Measurements from ENCODE around the gene SRSF9. TPM values are rescaled to one million over a fixed set of nuclear protein-coding genes. Genes with fewer than 3 reads are reported as not detected.

SRSF9 gene, protein sequence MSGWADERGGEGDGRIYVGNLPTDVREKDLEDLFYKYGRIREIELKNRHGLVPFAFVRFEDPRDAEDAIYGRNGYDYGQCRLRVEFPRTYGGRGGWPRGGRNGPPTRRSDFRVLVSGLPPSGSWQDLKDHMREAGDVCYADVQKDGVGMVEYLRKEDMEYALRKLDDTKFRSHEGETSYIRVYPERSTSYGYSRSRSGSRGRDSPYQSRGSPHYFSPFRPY
- 197 to 241 TPM (median 226 TPM) in 5 replicates for total RNA-seq (2022; extraction: Qiagen RNA extraction; ENCODE audit: low read depth)

DNA sequence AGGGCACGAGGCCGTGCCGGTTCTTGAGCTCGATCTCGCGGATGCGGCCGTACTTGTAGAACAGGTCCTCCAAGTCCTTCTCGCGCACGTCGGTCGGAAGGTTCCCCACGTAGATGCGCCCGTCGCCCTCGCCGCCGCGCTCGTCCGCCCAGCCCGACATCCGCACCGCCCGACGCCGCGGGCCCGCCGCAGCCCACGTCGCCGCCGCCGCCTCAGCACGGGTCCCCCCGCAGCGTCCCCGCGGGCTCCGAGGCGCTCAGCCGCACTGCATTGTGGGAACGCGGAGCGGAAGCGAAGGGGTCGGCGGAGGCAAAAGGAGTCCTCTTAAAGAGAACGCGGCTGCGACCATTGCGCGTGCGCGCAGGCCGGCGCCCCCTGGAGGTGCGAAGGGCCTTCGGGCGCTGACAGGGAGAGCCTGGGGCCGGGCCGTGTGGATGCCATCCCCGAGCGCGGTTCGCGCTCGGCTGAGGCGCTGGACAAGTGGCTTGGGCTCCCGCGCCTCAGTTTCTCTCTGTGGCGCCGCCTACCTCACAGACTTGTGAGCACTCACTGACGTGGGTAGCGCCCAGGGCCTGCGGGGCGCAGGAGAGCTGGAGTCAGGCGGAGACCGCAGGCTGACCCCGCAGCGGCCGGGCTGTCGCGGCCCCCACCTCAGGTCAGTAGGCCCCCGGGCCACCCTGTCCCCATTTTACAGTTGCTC lies at the start of gene SRSF9:
Gene SRSF9 (minus strand): TSS at position 299 of the 700 bp plus-strand sequence. CDS start 139 bp downstream, at position 160.

DNA sequence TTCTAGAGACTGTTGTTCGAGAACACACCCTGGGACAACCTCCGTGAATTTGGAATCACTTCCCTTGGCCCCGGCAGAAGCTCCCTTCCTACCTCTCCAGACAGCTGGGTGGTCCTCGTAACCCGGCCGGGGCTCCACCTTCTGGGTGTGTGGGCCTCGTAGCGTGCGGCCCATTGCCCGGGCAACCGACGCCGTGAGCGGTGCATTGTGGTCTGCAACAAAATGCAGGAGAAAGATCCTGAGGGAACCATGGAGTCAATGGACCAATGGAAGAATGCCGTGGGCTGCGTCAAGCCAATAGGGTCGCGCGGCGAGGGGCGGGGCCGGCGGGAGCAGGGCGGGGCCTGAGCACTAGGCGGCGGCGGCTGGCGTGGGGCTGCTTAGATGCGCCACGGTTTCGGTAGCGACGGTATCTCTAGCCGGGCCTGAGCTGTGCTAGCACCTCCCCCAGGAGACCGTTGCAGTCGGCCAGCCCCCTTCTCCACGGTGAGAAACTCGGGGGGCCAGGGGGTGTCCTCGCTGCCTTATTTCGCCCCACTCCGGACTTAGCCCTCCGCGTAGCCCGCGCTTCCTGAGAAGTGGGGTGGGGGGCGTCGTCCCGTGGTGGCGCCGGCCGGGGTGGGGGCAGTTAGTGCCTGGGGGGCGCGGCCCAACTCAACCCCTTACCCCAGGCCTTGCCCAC lies 26.3 kb upstream of the SRSF9 start, which contains the start of gene DYNLL1:
Gene DYNLL1 (plus strand): TSS at position 383 of the 682 bp plus-strand sequence. CDS start 309 bp downstream, outside the sequence.

DNA sequence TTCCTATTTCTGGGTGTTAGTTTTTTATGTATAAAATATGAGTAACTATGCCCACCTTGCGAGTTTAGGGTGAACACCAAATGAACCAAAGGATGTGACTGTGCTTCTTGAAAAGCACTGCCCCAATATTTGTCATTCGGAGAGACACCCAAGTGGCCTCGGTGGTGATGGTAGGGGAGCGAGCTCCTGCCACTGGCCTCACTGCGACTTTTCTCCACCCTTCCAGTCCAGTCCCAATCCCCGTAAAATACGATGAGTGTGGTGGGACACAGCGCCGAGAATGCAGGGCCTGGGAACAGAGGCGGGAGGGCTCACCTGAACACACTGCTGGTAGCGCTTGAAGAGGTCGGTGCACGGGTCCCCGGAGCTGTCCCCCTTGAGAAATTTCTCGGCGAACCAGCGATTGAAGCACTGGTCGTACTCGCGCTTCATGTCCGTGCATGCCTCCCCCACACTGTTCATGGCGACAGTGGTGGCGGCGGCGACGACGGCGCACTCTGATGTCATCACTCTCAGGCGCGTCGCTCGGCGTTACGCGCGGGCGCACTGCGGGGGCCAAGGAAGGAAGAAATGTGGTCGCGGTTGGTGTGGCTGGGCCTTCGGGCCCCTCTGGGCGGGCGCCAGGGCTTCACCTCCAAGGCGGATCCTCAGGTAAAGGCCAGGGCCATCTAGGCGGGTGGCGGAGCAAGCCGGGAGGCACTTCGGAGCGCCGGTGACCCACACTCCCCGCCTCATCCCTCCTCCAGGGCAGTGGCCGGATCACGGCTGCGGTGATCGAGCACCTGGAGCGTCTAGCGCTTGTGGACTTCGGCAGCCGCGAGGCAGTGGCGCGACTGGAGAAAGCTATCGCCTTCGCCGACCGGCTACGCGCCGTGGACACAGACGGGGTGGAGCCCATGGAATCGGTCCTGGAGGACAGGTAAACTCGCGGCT lies 23.4 kb downstream of the SRSF9 start, which contains the start of the genes GATC and TRIAP1:
Gene GATC (plus strand): TSS at position 534 of the 933 bp plus-strand sequence. CDS start 37 bp downstream, at position 571.
Gene TRIAP1 (minus strand): TSS at position 474 of the 933 bp plus-strand sequence. CDS start 12 bp downstream, at position 462.

DNA sequence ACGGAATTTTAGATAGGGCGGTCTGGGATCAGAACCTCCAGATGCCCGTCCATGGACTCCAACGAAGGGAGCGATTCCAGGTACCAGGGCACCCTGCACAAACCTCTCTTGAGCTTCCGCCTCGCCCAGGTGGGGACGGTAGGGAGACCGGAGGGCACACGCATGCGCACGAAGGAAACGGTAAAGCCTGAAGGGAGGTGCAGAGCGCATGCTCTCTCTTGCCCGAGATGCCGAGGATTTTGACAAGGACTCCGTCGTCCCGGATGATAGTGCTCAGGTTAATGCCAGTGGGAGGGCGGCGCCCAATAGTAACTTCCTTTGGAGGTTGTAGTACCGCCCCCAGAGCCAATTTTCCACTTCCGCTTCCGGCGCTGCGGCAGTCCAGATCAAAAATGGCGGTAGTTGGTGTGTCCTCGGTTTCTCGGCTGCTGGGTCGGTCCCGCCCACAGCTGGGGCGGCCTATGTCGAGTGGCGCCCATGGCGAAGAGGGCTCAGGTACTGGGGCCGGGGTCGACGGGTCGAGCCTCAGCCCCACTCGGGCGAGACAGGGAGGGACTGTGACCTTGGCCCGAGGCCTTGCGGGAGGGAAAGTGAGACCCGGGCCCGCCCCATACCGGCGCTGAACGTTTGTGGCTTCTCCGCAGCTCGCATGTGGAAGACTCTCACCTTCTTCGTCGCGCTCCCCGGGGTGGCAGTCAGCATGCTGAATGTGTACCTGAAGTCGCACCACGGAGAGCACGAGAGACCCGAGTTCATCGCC lies 31.6 kb downstream of the SRSF9 start, which contains the start of gene COX6A1:
Gene COX6A1 (plus strand): TSS at position 379 of the 760 bp plus-strand sequence. CDS start 14 bp downstream, at position 393.

Other genes with a start within 250 kb of the SRSF9 start
- gene PXN, start 204.0 kb downstream of the SRSF9 start, total RNA-seq (2022; extraction: Qiagen RNA extraction; ENCODE audit: low read depth): 155 to 226 TPM (median 194 TPM) in 5 replicates
- gene RNU4-2, start 177.8 kb downstream of the SRSF9 start, total RNA-seq (2022; extraction: Qiagen RNA extraction; ENCODE audit: low read depth): not detected in 5 replicates
- not detected in 5 replicates for gene RNU4-1, start 176.5 kb downstream of the SRSF9 start, total RNA-seq (2022; extraction: Qiagen RNA extraction; ENCODE audit: low read depth)
- 0.66 to 1.6 TPM (median 0.98 TPM) in 5 replicates for gene SIRT4, start 167.4 kb downstream of the SRSF9 start, total RNA-seq (2022; extraction: Qiagen RNA extraction; ENCODE audit: low read depth)
- not detected in 5 replicates for gene PLA2G1B, start 142.0 kb downstream of the SRSF9 start, total RNA-seq (2022; extraction: Qiagen RNA extraction; ENCODE audit: low read depth)
- 0.50 to 1.4 TPM (median 1.2 TPM) in 5 replicates for gene MSI1, start 100.6 kb downstream of the SRSF9 start, total RNA-seq (2022; extraction: Qiagen RNA extraction; ENCODE audit: low read depth)
- 658 to 856 TPM (median 772 TPM) in 5 replicates for gene COX6A1, start 31.6 kb downstream of the SRSF9 start, total RNA-seq (2022; extraction: Qiagen RNA extraction; ENCODE audit: low read depth)
- 64.1 to 93.0 TPM (median 72.4 TPM) in 5 replicates for gene TRIAP1, start 23.4 kb downstream of the SRSF9 start, total RNA-seq (2022; extraction: Qiagen RNA extraction; ENCODE audit: low read depth)
- 19.4 to 26.1 TPM (median 24.1 TPM) in 5 replicates for gene GATC, start 23.3 kb downstream of the SRSF9 start, total RNA-seq (2022; extraction: Qiagen RNA extraction; ENCODE audit: low read depth)
- 592 to 753 TPM (median 641 TPM) in 5 replicates for gene DYNLL1, start 26.4 kb upstream of the SRSF9 start, total RNA-seq (2022; extraction: Qiagen RNA extraction; ENCODE audit: low read depth)
- gene COQ5, start 59.4 kb upstream of the SRSF9 start, total RNA-seq (2022; extraction: Qiagen RNA extraction; ENCODE audit: low read depth): 24.4 to 30.2 TPM (median 25.9 TPM) in 5 replicates
- 99.9 to 108 TPM (median 101 TPM) in 5 replicates for gene RNF10, start 64.6 kb upstream of the SRSF9 start, total RNA-seq (2022; extraction: Qiagen RNA extraction; ENCODE audit: low read depth)
- gene POP5, start 111.7 kb upstream of the SRSF9 start, total RNA-seq (2022; extraction: Qiagen RNA extraction; ENCODE audit: low read depth): 44.5 to 57.8 TPM (median 51.4 TPM) in 5 replicates
- gene CABP1, start 170.9 kb upstream of the SRSF9 start, total RNA-seq (2022; extraction: Qiagen RNA extraction; ENCODE audit: low read depth): 0.22 to 0.57 TPM (median 0.27 TPM) in 4 of 5 replicates, not detected in the other
- 80.1 to 125 TPM (median 93.4 TPM) in 5 replicates for gene MLEC, start 217.4 kb upstream of the SRSF9 start, total RNA-seq (2022; extraction: Qiagen RNA extraction; ENCODE audit: low read depth)
- 22.6 to 30.1 TPM (median 26.6 TPM) in 5 replicates for gene UNC119B, start 240.7 kb upstream of the SRSF9 start, total RNA-seq (2022; extraction: Qiagen RNA extraction; ENCODE audit: low read depth)